ENCODE results near the gene SOWAHC. TPM values are rescaled to one million over a fixed set of nuclear protein-coding genes. Genes with fewer than 3 reads are reported as not detected.
A peak's percentile ranks its signal among the peaks of the same experiment; 100 is the strongest.

The SOWAHC gene
- total and polyA plus RNA-seq, 7 donors = 16.4 to 29.3 (median 21.4) TPM

DNA sequence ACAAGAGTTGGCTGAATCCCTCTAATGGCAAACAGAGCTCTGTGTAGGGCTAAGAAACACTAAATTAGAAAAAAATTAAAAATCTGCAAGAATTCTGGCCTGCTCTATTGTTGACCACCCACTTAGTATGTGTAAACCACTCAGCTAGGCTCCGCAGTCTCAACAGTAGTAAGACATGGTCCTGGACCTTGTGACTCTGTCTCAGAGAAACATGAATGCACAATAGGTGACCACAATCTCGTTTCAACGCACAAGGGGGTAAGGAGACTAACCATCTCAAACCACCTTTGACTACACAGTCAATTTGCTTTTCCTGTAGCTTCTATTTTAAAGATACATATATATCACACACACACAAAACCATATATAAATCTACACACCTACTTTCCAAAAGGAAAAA, 16.9 kb upstream of the SOWAHC start:
- Histone ChIP-seq H3K4me1 (peaks cover 0 to 33% (median 29%) of the 10 kb centered on the region in 4 donors), H3K9me3 (no peaks in the 10 kb centered on the region), H3K4me3 (no peak overlapping the region), H3K36me3 (peaks cover 0 to 3% (median under 1%) of the 10 kb centered on the region in 4 donors), H3K27ac (no peak overlapping the region), H3K27me3 (no peaks in the 10 kb centered on the region)
- intact Hi-C loops (cut with DNase I) = no loop called here
- DNase-seq = no peak
- WGBS, 2 donors = 77 to 84% methylated on average over 3 of the region's 3 CpGs
- TF ChIP-seq POLR2AphosphoS5 (IDR thresholded peaks at IDR 0.05) = no peak
- no peak for TF ChIP-seq POLR2A (IDR thresholded peaks at IDR 0.05)
- TF ChIP-seq, protein P1, sequence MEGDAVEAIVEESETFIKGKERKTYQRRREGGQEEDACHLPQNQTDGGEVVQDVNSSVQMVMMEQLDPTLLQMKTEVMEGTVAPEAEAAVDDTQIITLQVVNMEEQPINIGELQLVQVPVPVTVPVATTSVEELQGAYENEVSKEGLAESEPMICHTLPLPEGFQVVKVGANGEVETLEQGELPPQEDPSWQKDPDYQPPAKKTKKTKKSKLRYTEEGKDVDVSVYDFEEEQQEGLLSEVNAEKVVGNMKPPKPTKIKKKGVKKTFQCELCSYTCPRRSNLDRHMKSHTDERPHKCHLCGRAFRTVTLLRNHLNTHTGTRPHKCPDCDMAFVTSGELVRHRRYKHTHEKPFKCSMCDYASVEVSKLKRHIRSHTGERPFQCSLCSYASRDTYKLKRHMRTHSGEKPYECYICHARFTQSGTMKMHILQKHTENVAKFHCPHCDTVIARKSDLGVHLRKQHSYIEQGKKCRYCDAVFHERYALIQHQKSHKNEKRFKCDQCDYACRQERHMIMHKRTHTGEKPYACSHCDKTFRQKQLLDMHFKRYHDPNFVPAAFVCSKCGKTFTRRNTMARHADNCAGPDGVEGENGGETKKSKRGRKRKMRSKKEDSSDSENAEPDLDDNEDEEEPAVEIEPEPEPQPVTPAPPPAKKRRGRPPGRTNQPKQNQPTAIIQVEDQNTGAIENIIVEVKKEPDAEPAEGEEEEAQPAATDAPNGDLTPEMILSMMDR (IDR thresholded peaks at IDR 0.05) = no peak

DNA sequence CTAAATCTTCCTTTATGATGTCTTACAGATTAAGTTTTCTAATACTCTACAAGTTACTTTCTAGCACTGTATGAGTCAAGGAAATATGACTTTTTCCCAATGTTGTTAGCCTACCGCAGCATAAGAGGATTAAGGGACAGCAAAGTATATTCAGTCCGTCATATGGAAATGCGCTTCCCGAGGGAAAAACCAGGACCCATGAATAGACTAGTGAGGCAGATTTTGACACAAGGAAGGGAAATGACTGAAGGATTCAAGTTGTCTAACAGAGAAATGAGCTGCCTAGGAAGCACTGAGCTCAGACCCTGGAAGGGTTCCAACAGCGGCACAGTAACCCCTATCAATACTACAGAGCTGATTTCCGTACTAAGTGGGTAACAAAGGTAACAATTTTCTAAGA, 12.4 kb upstream of the SOWAHC start:
- DNase-seq = no peak
- H3K27me3 ChIP-seq = no peaks in the 10 kb centered on the region
- no peak overlapping the region for H3K27ac ChIP-seq
- no peak for TF ChIP-seq POLR2A (IDR thresholded peaks at IDR 0.05)
- TF ChIP-seq, protein P1 (IDR thresholded peaks at IDR 0.05) = no peak
- no peak for TF ChIP-seq EP300 (IDR thresholded peaks at IDR 0.05)
- no peak for TF ChIP-seq POLR2AphosphoS5 (IDR thresholded peaks at IDR 0.05)
- no peaks in the 10 kb centered on the region for H3K9me3 ChIP-seq
- WGBS, 2 donors = 46 to 77% methylated on average over 6 of the region's 6 CpGs
- no peaks in the 10 kb centered on the region for H3K36me3 ChIP-seq
- peaks cover 0 to 39% (median 28%) of the 10 kb centered on the region in 4 donors for H3K4me1 ChIP-seq
- no peak overlapping the region for H3K4me3 ChIP-seq
- intact Hi-C loops (cut with DNase I) = no loop called here

DNA sequence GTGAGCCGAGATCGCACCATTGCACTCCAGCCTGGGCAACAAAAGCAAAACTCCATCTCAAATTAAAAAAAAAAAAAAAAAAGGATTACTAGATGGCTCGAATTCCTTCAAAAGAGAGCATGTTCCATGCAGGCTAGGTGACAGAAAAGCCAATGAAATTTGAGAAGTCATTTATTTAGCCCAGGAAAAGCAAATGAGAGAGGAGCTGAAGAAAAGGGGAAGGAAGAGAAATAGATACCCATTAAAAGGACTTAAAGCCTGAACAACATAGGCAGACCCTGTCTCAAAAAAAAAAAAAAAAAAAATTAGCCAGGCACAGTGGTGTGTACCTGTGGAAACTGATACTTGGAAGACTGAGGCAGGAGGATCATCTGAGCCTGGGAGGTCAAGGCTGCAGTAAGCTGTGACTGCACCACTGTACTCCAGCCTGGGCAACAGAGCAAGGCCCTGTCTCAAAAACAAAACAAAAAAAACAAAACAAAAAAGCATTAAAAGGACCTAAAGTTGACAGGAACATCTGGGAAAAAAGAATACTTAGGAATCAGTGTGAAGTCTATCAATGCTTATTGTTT, 11.5 kb upstream of the SOWAHC start:
- no peak overlapping the region for H3K4me3 ChIP-seq
- H3K27me3 ChIP-seq = no peaks in the 10 kb centered on the region
- intact Hi-C loops (cut with DNase I) = no loop called here
- H3K9me3 ChIP-seq = no peaks in the 10 kb centered on the region
- WGBS, 2 donors = 85 to 88% methylated on average over 3 of the region's 3 CpGs
- H3K36me3 ChIP-seq = no peaks in the 10 kb centered on the region
- no peak overlapping the region for H3K27ac ChIP-seq
- H3K4me1 ChIP-seq = peaks cover 0 to 48% (median 31%) of the 10 kb centered on the region in 4 donors
- TF ChIP-seq POLR2AphosphoS5 (IDR thresholded peaks at IDR 0.05) (no peak), POLR2A (IDR thresholded peaks at IDR 0.05) (no peak), EP300 (IDR thresholded peaks at IDR 0.05) (no peak)
- TF ChIP-seq, protein P1 (IDR thresholded peaks at IDR 0.05) = no peak
- no peak for DNase-seq

DNA sequence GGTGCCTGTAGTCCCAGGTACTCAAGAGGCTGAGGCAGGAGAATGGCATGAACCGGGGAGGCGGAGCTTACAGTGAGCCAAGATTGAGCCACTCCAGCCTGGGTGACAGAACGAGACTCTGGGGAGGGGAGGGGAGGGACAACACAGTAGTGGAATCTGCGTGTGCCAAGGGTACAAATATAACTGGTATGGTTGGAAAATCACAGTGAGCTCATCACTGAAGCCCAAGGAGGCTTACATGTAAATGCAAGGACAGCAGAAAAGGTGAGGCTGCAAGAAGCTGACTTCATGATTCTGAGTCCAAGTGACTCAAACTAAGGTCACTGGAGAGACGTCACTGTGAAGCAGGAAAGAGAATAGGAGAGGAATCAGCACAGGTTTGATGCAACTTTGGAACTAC, 9.6 kb upstream of the SOWAHC start:
- Histone ChIP-seq H3K36me3 (no peaks in the 10 kb centered on the region), H3K4me3 (no peak overlapping the region), H3K9me3 (no peaks in the 10 kb centered on the region), H3K4me1 (peaks cover 0 to 66% (median 49%) of the 10 kb centered on the region in 4 donors), H3K27ac (no peak overlapping the region), H3K27me3 (no peaks in the 10 kb centered on the region)
- no peak for DNase-seq
- intact Hi-C loops (cut with DNase I) = no loop called here
- WGBS, 2 donors = 73 to 81% methylated on average over 5 of the region's 5 CpGs
- TF ChIP-seq, protein P1 (IDR thresholded peaks at IDR 0.05) = no peak
- no peak for TF ChIP-seq POLR2A (IDR thresholded peaks at IDR 0.05)
- no peak for TF ChIP-seq EP300 (IDR thresholded peaks at IDR 0.05)
- TF ChIP-seq POLR2AphosphoS5 (IDR thresholded peaks at IDR 0.05) = no peak

DNA sequence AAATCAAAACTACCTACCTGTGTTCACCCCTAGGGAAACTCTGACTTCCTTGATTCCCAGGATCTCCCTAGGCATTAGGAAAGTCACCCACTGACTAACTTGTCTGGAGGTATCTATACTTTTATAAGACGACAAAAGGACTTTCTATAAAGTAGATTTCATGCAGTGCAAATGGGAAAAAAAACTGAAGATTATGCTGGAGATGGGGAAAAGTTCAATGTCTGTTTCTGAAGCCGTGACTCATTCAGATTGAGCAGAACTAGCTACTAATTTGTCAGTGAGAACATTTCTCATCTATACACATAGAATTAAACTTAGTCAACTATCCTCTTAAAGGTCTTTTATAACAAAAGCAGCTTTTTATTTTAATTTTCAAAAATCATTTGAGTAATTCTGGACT, 6.4 kb upstream of the SOWAHC start:
- no peak for DNase-seq
- H3K27ac ChIP-seq = peak overlapping the region in 2 of 4 donors; percentile 93 to 99
- intact Hi-C loops (cut with DNase I) = no loop called here
- no peak overlapping the region for H3K4me3 ChIP-seq
- H3K9me3 ChIP-seq = no peaks in the 10 kb centered on the region
- H3K4me1 ChIP-seq = peaks cover 0 to 73% (median 62%) of the 10 kb centered on the region in 4 donors
- no peaks in the 10 kb centered on the region for H3K36me3 ChIP-seq
- H3K27me3 ChIP-seq = no peaks in the 10 kb centered on the region
- 89% methylated on average over 2 of the region's 2 CpGs for WGBS, 2 donors
- TF ChIP-seq POLR2A (IDR thresholded peaks at IDR 0.05) = no peak
- TF ChIP-seq, protein P1 (IDR thresholded peaks at IDR 0.05) = no peak
- TF ChIP-seq EP300 (IDR thresholded peaks at IDR 0.05) = no peak
- TF ChIP-seq POLR2AphosphoS5 (IDR thresholded peaks at IDR 0.05) = no peak
